ENCODE data around the gene EFNA5. TPM values are rescaled to one million over a fixed set of nuclear protein-coding genes. Genes with fewer than 3 reads are reported as not detected.

The EFNA5 gene
- total RNA-seq, 2 donors from 2014 or later = not detected

- no peak overlapping the region for H3K4me3 Mint-ChIP-seq
- no peak overlapping the region for H3K27ac Mint-ChIP-seq
- no peaks in the 10 kb centered on the region for H3K4me1 Mint-ChIP-seq
- no peaks in the 10 kb centered on the region for H3K36me3 Mint-ChIP-seq (ENCODE audit: low read depth)
- H3K27me3 Mint-ChIP-seq = peaks cover 6% of the 10 kb centered on the region
- H3K9me3 Mint-ChIP-seq = no peaks in the 10 kb centered on the region
- ATAC-seq (replicated peaks) = no peak
Measured at GRCh38 chr5:107532916-107533315, 137.8 kb downstream of the EFNA5 start.

- Mint-ChIP-seq H3K36me3 (ENCODE audit: low read depth) (no peaks in the 10 kb centered on the region), H3K9me3 (no peaks in the 10 kb centered on the region), H3K4me1 (no peaks in the 10 kb centered on the region), H3K27ac (no peak overlapping the region), H3K27me3 (peaks cover 6% of the 10 kb centered on the region), H3K4me3 (no peak overlapping the region)
- ATAC-seq (replicated peaks) = no peak
Measured at GRCh38 chr5:107532169-107532878, 138.4 kb downstream of the EFNA5 start.

GRCh38 chr5:107531308-107531707 lies 139.4 kb downstream of the EFNA5 start:
- Mint-ChIP-seq H3K9me3 (no peaks in the 10 kb centered on the region), H3K27ac (no peak overlapping the region), H3K27me3 (peaks cover 6% of the 10 kb centered on the region), H3K4me3 (no peak overlapping the region), H3K36me3 (ENCODE audit: low read depth) (no peaks in the 10 kb centered on the region), H3K4me1 (no peaks in the 10 kb centered on the region)
- no peak for ATAC-seq (replicated peaks)

- H3K27ac Mint-ChIP-seq = no peak overlapping the region
- H3K4me1 Mint-ChIP-seq = no peaks in the 10 kb centered on the region
- no peaks in the 10 kb centered on the region for H3K9me3 Mint-ChIP-seq
- H3K36me3 Mint-ChIP-seq (ENCODE audit: low read depth) = no peaks in the 10 kb centered on the region
- no peak for ATAC-seq (replicated peaks)
- H3K27me3 Mint-ChIP-seq = peaks cover 10% of the 10 kb centered on the region
- no peak overlapping the region for H3K4me3 Mint-ChIP-seq
Measured at GRCh38 chr5:107529618-107530017, 141.1 kb downstream of the EFNA5 start.

- Mint-ChIP-seq H3K27me3 (peaks cover 4% of the 10 kb centered on the region), H3K4me3 (no peak overlapping the region), H3K9me3 (no peaks in the 10 kb centered on the region)
Measured at GRCh38 chr5:107526270-107526937, 144.3 kb downstream of the EFNA5 start.

GRCh38 chr5:107524111-107524510 lies 146.6 kb downstream of the EFNA5 start:
- Mint-ChIP-seq H3K27me3 (peaks cover 4% of the 10 kb centered on the region), H3K36me3 (ENCODE audit: low read depth) (no peaks in the 10 kb centered on the region), H3K9me3 (no peaks in the 10 kb centered on the region), H3K27ac (no peak overlapping the region), H3K4me3 (no peak overlapping the region), H3K4me1 (no peaks in the 10 kb centered on the region)
- no peak for ATAC-seq (replicated peaks)

More at GRCh38 chr5:107526270-107526937, 144.3 kb downstream of the EFNA5 start:
- H3K36me3 Mint-ChIP-seq (ENCODE audit: low read depth) = no peaks in the 10 kb centered on the region
- no peak overlapping the region for H3K27ac Mint-ChIP-seq
- H3K4me1 Mint-ChIP-seq = no peaks in the 10 kb centered on the region
- no peak for ATAC-seq (replicated peaks)

GRCh38 chr5:107523029-107523680 lies 147.6 kb downstream of the EFNA5 start:
- Mint-ChIP-seq H3K27me3 (peaks cover 4% of the 10 kb centered on the region), H3K4me1 (no peaks in the 10 kb centered on the region), H3K36me3 (ENCODE audit: low read depth) (no peaks in the 10 kb centered on the region), H3K27ac (no peak overlapping the region), H3K9me3 (no peaks in the 10 kb centered on the region), H3K4me3 (no peak overlapping the region)
- ATAC-seq (replicated peaks) = no peak

- no peaks in the 10 kb centered on the region for H3K9me3 Mint-ChIP-seq
- H3K27me3 Mint-ChIP-seq = peaks cover 4% of the 10 kb centered on the region
- ATAC-seq (replicated peaks) = no peak
- H3K4me3 Mint-ChIP-seq = no peak overlapping the region
- H3K36me3 Mint-ChIP-seq (ENCODE audit: low read depth) = no peaks in the 10 kb centered on the region
- no peak overlapping the region for H3K27ac Mint-ChIP-seq
- H3K4me1 Mint-ChIP-seq = no peaks in the 10 kb centered on the region
Measured at GRCh38 chr5:107522456-107522855, 148.3 kb downstream of the EFNA5 start.

- no peaks in the 10 kb centered on the region for H3K4me1 Mint-ChIP-seq
- H3K36me3 Mint-ChIP-seq (ENCODE audit: low read depth) = no peaks in the 10 kb centered on the region
- ATAC-seq (replicated peaks) = no peak
- peaks cover 4% of the 10 kb centered on the region for H3K27me3 Mint-ChIP-seq
- no peak overlapping the region for H3K27ac Mint-ChIP-seq
- no peak overlapping the region for H3K4me3 Mint-ChIP-seq
- H3K9me3 Mint-ChIP-seq = no peaks in the 10 kb centered on the region
Measured at GRCh38 chr5:107519900-107520354, 150.8 kb downstream of the EFNA5 start.

- no peak overlapping the region for H3K27ac Mint-ChIP-seq
- no peaks in the 10 kb centered on the region for H3K36me3 Mint-ChIP-seq (ENCODE audit: low read depth)
- no peaks in the 10 kb centered on the region for H3K4me1 Mint-ChIP-seq
- no peaks in the 10 kb centered on the region for H3K9me3 Mint-ChIP-seq
- no peak overlapping the region for H3K4me3 Mint-ChIP-seq
- peaks cover 4% of the 10 kb centered on the region for H3K27me3 Mint-ChIP-seq
- ATAC-seq (replicated peaks) = no peak
Measured at GRCh38 chr5:107518616-107519015, 152.1 kb downstream of the EFNA5 start.

GRCh38 chr5:107518190-107518589 lies 152.5 kb downstream of the EFNA5 start:
- H3K9me3 Mint-ChIP-seq = no peaks in the 10 kb centered on the region
- H3K36me3 Mint-ChIP-seq (ENCODE audit: low read depth) = no peaks in the 10 kb centered on the region
- no peaks in the 10 kb centered on the region for H3K4me1 Mint-ChIP-seq
- peaks cover 4% of the 10 kb centered on the region for H3K27me3 Mint-ChIP-seq
- H3K4me3 Mint-ChIP-seq = no peak overlapping the region
- no peak for ATAC-seq (replicated peaks)
- no peak overlapping the region for H3K27ac Mint-ChIP-seq

GRCh38 chr5:107517185-107518033 lies 153.3 kb downstream of the EFNA5 start:
- H3K27me3 Mint-ChIP-seq = peaks cover 4% of the 10 kb centered on the region
- no peak overlapping the region for H3K27ac Mint-ChIP-seq
- no peak overlapping the region for H3K4me3 Mint-ChIP-seq
- H3K4me1 Mint-ChIP-seq = no peaks in the 10 kb centered on the region
- H3K36me3 Mint-ChIP-seq (ENCODE audit: low read depth) = no peaks in the 10 kb centered on the region
- H3K9me3 Mint-ChIP-seq = no peaks in the 10 kb centered on the region
- peak; percentile 63 for ATAC-seq (replicated peaks)

- H3K4me3 Mint-ChIP-seq = no peak overlapping the region
- peaks cover 4% of the 10 kb centered on the region for H3K27me3 Mint-ChIP-seq
- no peaks in the 10 kb centered on the region for H3K36me3 Mint-ChIP-seq (ENCODE audit: low read depth)
- no peaks in the 10 kb centered on the region for H3K4me1 Mint-ChIP-seq
- no peak overlapping the region for H3K27ac Mint-ChIP-seq
- ATAC-seq (replicated peaks) = peak; percentile 14
- no peaks in the 10 kb centered on the region for H3K9me3 Mint-ChIP-seq
Measured at GRCh38 chr5:107516452-107517184, 154.1 kb downstream of the EFNA5 start.
